ENCODE data around the gene ANOS1. TPM values are rescaled to one million over a fixed set of nuclear protein-coding genes. Genes with fewer than 3 reads are reported as not detected.
A peak's percentile ranks its signal among the peaks of the same experiment; 100 is the strongest.

ANOS1 gene
- total RNA-seq, 1 experiment from 2014 or later, result 54.9 TPM

DNA sequence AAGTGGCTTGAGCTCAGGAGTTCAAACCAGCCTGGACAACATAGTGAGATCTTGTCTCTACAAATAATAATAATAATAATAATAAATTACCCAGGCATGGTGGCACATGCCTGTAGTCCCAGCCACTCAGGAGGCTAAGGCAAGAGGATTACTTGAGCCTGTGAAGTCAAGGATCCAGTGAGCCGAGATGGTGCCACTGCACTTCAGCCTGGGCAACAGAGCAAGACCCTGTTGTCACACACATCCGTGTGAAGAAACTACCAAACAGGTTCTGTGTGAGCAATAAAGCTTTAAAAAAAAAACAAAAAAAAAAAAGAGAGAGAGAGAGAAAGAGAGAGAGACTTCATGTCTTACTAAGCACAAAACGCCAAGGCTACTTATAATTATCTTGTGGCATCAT, 42.5 kb downstream of the ANOS1 start:
- Histone ChIP-seq H3K18ac (ENCODE audit: insufficient read length, low read depth, low read length) (no peak overlapping the region), H2AFZ (ENCODE audit: low read length) (no peak overlapping the region), H3K23ac (ENCODE audit: insufficient read length, low read depth, low read length) (no peak overlapping the region), H4K5ac (ENCODE audit: insufficient read length, low read depth, low read length) (no peak overlapping the region), H3K79me2 (ENCODE audit: insufficient read depth, low read length) (peaks cover 2% of the 10 kb centered on the region; the same call in 1 of the 2 replicates), H4K8ac (replicated peaks; ENCODE audit: insufficient read length, low read depth, low read length) (no peak overlapping the region), H3K27ac (ENCODE audit: insufficient read length, low read depth, low read length) (peak overlapping the region; percentile 82), H3K4me1 (ENCODE audit: insufficient read depth, low read length) (peaks cover 11% of the 10 kb centered on the region), H3K9me3 (ENCODE audit: control insufficient read depth, low read depth, low read length) (no peaks in the 10 kb centered on the region), H3K56ac (ENCODE audit: insufficient read length, low read depth, low read length) (no peak overlapping the region), H4K91ac (ENCODE audit: insufficient read length, low read depth, low read length) (no peak overlapping the region), H3K27me3 (ENCODE audit: insufficient read depth, low read length) (no peaks in the 10 kb centered on the region), H2BK20ac (ENCODE audit: low read depth, low read length, poor library complexity, severe bottlenecking) (peak overlapping the region; percentile 6), H3K79me1 (ENCODE audit: insufficient read depth, low read depth, low read length, poor library complexity, severe bottlenecking) (no peaks in the 10 kb centered on the region), H2BK15ac (ENCODE audit: low read depth, low read length) (no peak overlapping the region), H3T11ph (ENCODE audit: low read length) (no peak overlapping the region), H3K14ac (ENCODE audit: insufficient read depth, low read length) (no peak overlapping the region), H3K4me2 (ENCODE audit: insufficient read depth, insufficient read length, low read length) (no peak overlapping the region), H2BK5ac (ENCODE audit: insufficient read length, low read length) (no peak overlapping the region), H3K9ac (ENCODE audit: extremely low read depth, insufficient read length, low read length) (no peak overlapping the region), H3K4ac (ENCODE audit: low read depth, low read length) (no peak overlapping the region), H2BK120ac (ENCODE audit: low read depth, low read length, poor library complexity, severe bottlenecking) (no peak overlapping the region), H2BK12ac (ENCODE audit: insufficient read length, low read depth, low read length) (no peak overlapping the region), H3K23me2 (ENCODE audit: insufficient read length, low read depth, low read length, poor library complexity, severe bottlenecking) (no peaks in the 10 kb centered on the region), H4K20me1 (ENCODE audit: control insufficient read depth, insufficient read depth, insufficient read length) (no peaks in the 10 kb centered on the region), H2AK5ac (ENCODE audit: insufficient read length, low read length) (no peak overlapping the region)
- no peak for DNase-seq
- no peaks in the 10 kb centered on the region; a peak in 1 of 5 replicates for H3K9me3 Mint-ChIP-seq
- no peaks in the 10 kb centered on the region for H3K27me3 Mint-ChIP-seq (ENCODE audit: low read depth)
- TF ChIP-seq, protein P1, sequence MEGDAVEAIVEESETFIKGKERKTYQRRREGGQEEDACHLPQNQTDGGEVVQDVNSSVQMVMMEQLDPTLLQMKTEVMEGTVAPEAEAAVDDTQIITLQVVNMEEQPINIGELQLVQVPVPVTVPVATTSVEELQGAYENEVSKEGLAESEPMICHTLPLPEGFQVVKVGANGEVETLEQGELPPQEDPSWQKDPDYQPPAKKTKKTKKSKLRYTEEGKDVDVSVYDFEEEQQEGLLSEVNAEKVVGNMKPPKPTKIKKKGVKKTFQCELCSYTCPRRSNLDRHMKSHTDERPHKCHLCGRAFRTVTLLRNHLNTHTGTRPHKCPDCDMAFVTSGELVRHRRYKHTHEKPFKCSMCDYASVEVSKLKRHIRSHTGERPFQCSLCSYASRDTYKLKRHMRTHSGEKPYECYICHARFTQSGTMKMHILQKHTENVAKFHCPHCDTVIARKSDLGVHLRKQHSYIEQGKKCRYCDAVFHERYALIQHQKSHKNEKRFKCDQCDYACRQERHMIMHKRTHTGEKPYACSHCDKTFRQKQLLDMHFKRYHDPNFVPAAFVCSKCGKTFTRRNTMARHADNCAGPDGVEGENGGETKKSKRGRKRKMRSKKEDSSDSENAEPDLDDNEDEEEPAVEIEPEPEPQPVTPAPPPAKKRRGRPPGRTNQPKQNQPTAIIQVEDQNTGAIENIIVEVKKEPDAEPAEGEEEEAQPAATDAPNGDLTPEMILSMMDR (conservative IDR thresholded peaks at IDR 0.05), result no peak
- peaks cover 16 to 31% (median 28%) of the 10 kb centered on the region in 3 experiments; a peak in 6 of 7 replicates for H3K36me3 Mint-ChIP-seq (ENCODE audit: insufficient read depth in 1 of 3, low read depth in 3 of 3)
- H3K27ac Mint-ChIP-seq, result peak overlapping the region; percentile 92 to 99 (median 99)
- WGBS (ENCODE audit: extremely low coverage, insufficient read length, low lambda C conversion rate), result no CpG with 5 or more reads among the region's 3 CpGs
- H3K4me3 Mint-ChIP-seq, result peak overlapping the region in 1 of 2 experiments; percentile 33; a peak in 1 of 5 replicates
- H3K4me1 Mint-ChIP-seq, result peaks cover 69 to 71% of the 10 kb centered on the region in 2 experiments
